H1 (cell line): ENCODE measurements around the gene TNFRSF18. TPM values are rescaled to one million over a fixed set of nuclear protein-coding genes. Genes with fewer than 3 reads are reported as not detected.

Experiments used
- CTCF ChIA-PET: fragments of 300-600 bp; sonication (Branson Sonifier 250); formaldehyde crosslinking; loops from one replicate; lab custom pipeline; 2021; ENCODE audit not compliant: partially characterized antibody; lab: Charles Lee
- POLR2A ChIA-PET: fragments of 300-600 bp; sonication (Branson Sonifier 250); formaldehyde crosslinking; loops from one replicate; lab custom pipeline; 2021; ENCODE audit warnings: inconsistent platforms; ENCODE audit not compliant: partially characterized antibody; lab: Charles Lee
- DNase-seq, 2 experiments: peaks; one replicate each; pipeline versions ENCODE4 v3.0.0 to v3.0.0-alpha.2; 2010 to 2022; ENCODE audit warnings: low spot score in 2 of 2, low read depth in 1 of 2, mixed read lengths in 1 of 2
- FAIRE-seq: peaks from 2 replicates; lab custom pipeline; 2011; peaks lifted over from hg19 to GRCh38; lab: Jason Lieb, UNC
- H2AFZ ChIP-seq: 2 replicates; pipeline ENCODE4 v1.8.1; 2012; ENCODE audit warnings: low read length, inconsistent platforms
- H2AK5ac ChIP-seq: 2 replicates; pipeline ENCODE4 v1.6.1; 2013; ENCODE audit warnings: low read depth, low read length
- H2BK120ac ChIP-seq: replicated peaks from 2 replicates; pipeline ENCODE3; 2013; ENCODE audit warnings: low read depth, low read length, inconsistent platforms
- H2BK12ac ChIP-seq: 2 replicates; pipeline ENCODE4 v1.6.1; 2013; ENCODE audit warnings: low read depth, low read length
- H2BK15ac ChIP-seq: 2 replicates; pipeline ENCODE4 v1.6.1; 2013; ENCODE audit warnings: low read length
- H2BK20ac ChIP-seq: 2 replicates; pipeline ENCODE4 v1.6.1; 2013; ENCODE audit warnings: low read length
- H2BK5ac ChIP-seq: 2 replicates; pipeline ENCODE4 v1.6.1; 2013; ENCODE audit warnings: low read depth, low read length
- H3K14ac ChIP-seq: 2 replicates; pipeline ENCODE4 v1.6.1; 2013; ENCODE audit warnings: inconsistent platforms; ENCODE audit not compliant: insufficient read length
- H3K18ac ChIP-seq: 2 replicates; pipeline ENCODE4 v1.6.1; 2013; ENCODE audit warnings: low read length; ENCODE audit errors: extremely low read depth
- H3K23ac ChIP-seq: 2 replicates; pipeline ENCODE4 v1.6.1; 2013; ENCODE audit warnings: inconsistent platforms; ENCODE audit not compliant: insufficient read length
- H3K23me2 ChIP-seq: 2 replicates; pipeline ENCODE4 v1.6.1; 2013; ENCODE audit warnings: low read depth, low read length
- H3K27ac ChIP-seq: 2 replicates; pipeline ENCODE4 v1.6.1; 2011; ENCODE audit warnings: low read depth, low read length, inconsistent platforms
- H3K27me3 ChIP-seq, 4 experiments: replicated peaks in 1 of 4; 1 replicate in 1 of 4; 2 replicates in 3 of 4; pipeline versions ENCODE4 v1.6.1 to v1.8.1; 2011 to 2013; ENCODE audit warnings: low read length in 3 of 4, mild to moderate bottlenecking in 3 of 4, inconsistent platforms in 2 of 4, mixed read lengths in 2 of 4, moderate library complexity in 1 of 4; ENCODE audit not compliant: control insufficient read depth in 3 of 4, insufficient read depth in 3 of 4; ENCODE audit errors: extremely low read depth in 1 of 4
- H3K36me3 ChIP-seq, 4 experiments: 2 replicates each; pipeline versions ENCODE4 v1.6.1 to v1.8.1; 2011 to 2013; ENCODE audit warnings: mild to moderate bottlenecking in 4 of 4, low read length in 3 of 4, moderate library complexity in 2 of 4, control low read depth in 1 of 4, inconsistent platforms in 1 of 4; ENCODE audit not compliant: insufficient read depth in 4 of 4, control insufficient read depth in 2 of 4
- H3K4ac ChIP-seq: replicated peaks from 2 replicates; pipeline ENCODE3; 2013; ENCODE audit warnings: low read length, low read depth, mixed read lengths, inconsistent platforms; ENCODE audit not compliant: insufficient read length
- H3K4me1 ChIP-seq, 4 experiments: replicated peaks in 1 of 4; 1 replicate in 1 of 4; 2 replicates in 3 of 4; pipeline versions ENCODE4 v1.6.1 to v1.8.1; 2011 to 2013; ENCODE audit warnings: low read length in 3 of 4, inconsistent platforms in 2 of 4, mixed read lengths in 1 of 4; ENCODE audit not compliant: insufficient read depth in 4 of 4, control insufficient read depth in 3 of 4
- H3K4me2 ChIP-seq, 2 experiments: 2 replicates each; pipeline versions ENCODE4 v1.6.1 to v1.8.1; 2011 to 2013; ENCODE audit warnings: low read depth in 2 of 2, low read length in 2 of 2, control low read depth in 1 of 2, inconsistent platforms in 1 of 2, mild to moderate bottlenecking in 1 of 2; ENCODE audit not compliant: insufficient read depth in 1 of 2
- H3K4me3 ChIP-seq, 4 experiments: fragments of 200-600, 300-600 bp in 1 of 4; sonication (generic), shearing (Covaris generic), sonication (Bioruptor Twin) in 1 of 4; 2 replicates each; pipeline versions ENCODE4 v1.5.1 to v1.8.1; 2011 to 2016; ENCODE audit warnings: low read length in 4 of 4, low read depth in 3 of 4, control low read depth in 2 of 4, inconsistent platforms in 2 of 4, mild to moderate bottlenecking in 2 of 4, mixed read lengths in 1 of 4, moderate library complexity in 1 of 4; ENCODE audit not compliant: insufficient read depth in 2 of 4; ENCODE audit errors: extremely low read depth in 1 of 4
- H3K56ac ChIP-seq: replicated peaks from 2 replicates; pipeline ENCODE3; 2013; ENCODE audit warnings: low read depth, mild to moderate bottlenecking, mixed read lengths, low read length, inconsistent platforms; ENCODE audit not compliant: insufficient read length
- H3K79me1 ChIP-seq: 2 replicates; pipeline ENCODE4 v1.6.1; 2013; ENCODE audit warnings: low read depth, low read length, control low read depth
- H3K79me2 ChIP-seq, 2 experiments: 2 replicates each; pipeline versions ENCODE4 v1.6.1 to v1.8.1; 2012 to 2013; ENCODE audit warnings: low read length in 2 of 2, mild to moderate bottlenecking in 2 of 2, inconsistent platforms in 1 of 2; ENCODE audit not compliant: insufficient read depth in 2 of 2, control insufficient read depth in 1 of 2
- H3K9ac ChIP-seq, 4 experiments: replicated peaks in 1 of 4; 1 replicate in 1 of 4; 2 replicates in 3 of 4; pipeline versions ENCODE4 v1.6.1 to v1.8.1; 2011 to 2013; ENCODE audit warnings: low read depth in 3 of 4, low read length in 3 of 4, control low read depth in 2 of 4, mild to moderate bottlenecking in 2 of 4, moderate library complexity in 2 of 4, inconsistent platforms in 1 of 4; ENCODE audit errors: extremely low read depth in 1 of 4
- H3K9me3 ChIP-seq, 2 experiments: 2 replicates each; pipeline versions ENCODE4 v1.6.1 to v1.8.1; 2012 to 2013; ENCODE audit warnings: mild to moderate bottlenecking in 2 of 2, moderate library complexity in 2 of 2, control low read depth in 1 of 2, inconsistent platforms in 1 of 2, low read depth in 1 of 2, low read length in 1 of 2, mixed read lengths in 1 of 2; ENCODE audit not compliant: insufficient read depth in 2 of 2
- H4K20me1 ChIP-seq, 2 experiments: replicated peaks in 1 of 2; 2 replicates each; pipeline versions ENCODE3 to v1.8.1; 2011 to 2013; ENCODE audit warnings: inconsistent platforms in 2 of 2, low read length in 2 of 2, mild to moderate bottlenecking in 1 of 2; ENCODE audit not compliant: insufficient read depth in 2 of 2, control insufficient read depth in 1 of 2
- H4K5ac ChIP-seq: 2 replicates; pipeline ENCODE4 v1.6.1; 2013; ENCODE audit warnings: low read length, low read depth, mixed read lengths, inconsistent platforms; ENCODE audit not compliant: insufficient read length
- H4K8ac ChIP-seq: 2 replicates; pipeline ENCODE4 v1.8.0; 2013; ENCODE audit warnings: mild to moderate bottlenecking, moderate library complexity, low read length, inconsistent platforms; ENCODE audit not compliant: insufficient read depth; ENCODE audit errors: extremely low read depth
- H4K91ac ChIP-seq: replicated peaks from 2 replicates; pipeline ENCODE3; 2013; ENCODE audit warnings: low read length, mixed read lengths, inconsistent platforms; ENCODE audit not compliant: insufficient read length
- EGR1 ChIP-seq: IDR thresholded peaks from 2 replicates; pipeline ENCODE4 v1.6.1; 2011; ENCODE audit warnings: low read depth, low read length, borderline replicate concordance
- FOSL1 ChIP-seq: IDR thresholded peaks from 2 replicates; pipeline ENCODE4 v1.6.1; 2011; ENCODE audit warnings: mild to moderate bottlenecking, low read depth, low read length, moderate library complexity; ENCODE audit not compliant: insufficient read depth
- KDM1A ChIP-seq: fragments of 200-600, 300-600 bp; sonication (generic); IDR thresholded peaks from 2 replicates; pipeline ENCODE4 v1.7.1; 2016; ENCODE audit warnings: mild to moderate bottlenecking, low read length, borderline replicate concordance
- TBP ChIP-seq: IDR thresholded peaks from 2 replicates; pipeline ENCODE4 v1.6.1; 2011; ENCODE audit warnings: low read depth, low read length, improper control_type of control experiment
- WGBS, 2 experiments: shearing (Covaris generic) in 1 of 2; methylation state at CpG; one replicate each; pipeline versions ENCODE4 v1.1.6 to v1.1.7; 2013 to 2015; ENCODE audit warnings: low lambda C conversion rate in 2 of 2, mixed read lengths in 2 of 2, inconsistent platforms in 1 of 2, low coverage in 1 of 2, missing lambda C conversion rate in 1 of 2; ENCODE audit not compliant: insufficient replicate concordance in 2 of 2, insufficient coverage in 1 of 2, insufficient read length in 1 of 2; ENCODE audit errors: extremely low coverage in 1 of 2, missing lambda C conversion rate in 1 of 2; 5-methylcytosine and 5-hydroxymethylcytosine counted together
- polyA plus RNA-seq, 7 experiments: library from polyadenylated mRNA; depleted of rRNA in 3 of 7; stranded (reverse) in 5 of 7; unstranded in 2 of 7; fragments of >200 nt in 5 of 7; fragments of 200-250 nt in 2 of 7; gene quantifications; 1 replicate in 5 of 7; 2 replicates in 1 of 7; 4 replicates in 1 of 7; pipeline versions ENCODE4 v1.2.1 to v1.2.3, GENCODE V29; 2011 to 2013; ENCODE audit warnings: missing spikeins in 2 of 7, mixed read lengths in 2 of 7
- total RNA-seq: library from RNA; stranded (reverse); fragmentation: NEBNext Ultra II Directional; extraction: Animal tissue kit (Norgen Biotek cat#: 25700); gene quantifications from 2 replicates; pipeline ENCODE4 v1.2.1, GENCODE V29; 2021

TNFRSF18 gene
- total and polyA plus RNA-seq, 2 of the 8 experiments (the other 6 are each of a cell fraction or from before 2014, with no cell fraction given) = 1.5 to 2.5 TPM

GRCh38 chr1:1228596-1229321, 22.4 kb upstream of the TNFRSF18 start:
- Histone ChIP-seq H3K36me3 (peaks cover 2 to 22% (median 6%) of the 10 kb centered on the region in 4 experiments; a peak in 6 of 8 replicates), H3K18ac (no peak overlapping the region), H3K79me2 (peaks cover 6 to 44% of the 10 kb centered on the region in 2 experiments; a peak in 3 of 4 replicates), H4K20me1 (peaks cover 5 to 28% of the 10 kb centered on the region in 2 experiments), H2BK15ac (no peak overlapping the region), H3K9ac (no peak overlapping the region), H3K27me3 (no peaks in the 10 kb centered on the region; a peak in 1 of 7 replicates), H3K23me2 (peaks cover 7% of the 10 kb centered on the region), H2BK20ac (no peak overlapping the region), H3K4me1 (peaks cover 0 to 6% (median under 1%) of the 10 kb centered on the region in 4 experiments; a peak in 4 of 7 replicates), H3K79me1 (peaks cover 41% of the 10 kb centered on the region), H2BK5ac (no peak overlapping the region), H2BK12ac (no peak overlapping the region), H2BK120ac (no peak overlapping the region), H3K14ac (no peak overlapping the region), H3K27ac (no peak overlapping the region), H3K9me3 (peaks cover 0 to 9% of the 10 kb centered on the region in 2 experiments; a peak in 2 of 4 replicates), H4K91ac (no peak overlapping the region), H3K4me2 (no peak overlapping the region), H4K5ac (no peak overlapping the region), H4K8ac (no peak overlapping the region), H2AFZ (no peak overlapping the region), H3K4me3 (no peak overlapping the region), H3K23ac (no peak overlapping the region), H3K56ac (no peak overlapping the region), H2AK5ac (no peak overlapping the region), H3K4ac (no peak overlapping the region)
- FAIRE-seq (no peak), DNase-seq (no peak)
- ChIA-PET CTCF (interaction anchor here (0.6 to 6.2 kb wide), 9 partner anchors 10 to 277 kb away, joined by 3 to 28 read pairs (median 3); no protein-coding TSS in a partner anchor), POLR2A (interaction anchor here (1.1 kb wide), 1 partner anchor 8 kb away, joined by 3 read pairs; no protein-coding TSS in a partner anchor)
- WGBS, 2 experiments = 94% methylated on average over 28 of the region's 28 CpGs; no CpG with 5 or more reads in 1 of the 2 experiments
- TF ChIP-seq KDM1A = no peak
- 0 out of 2 replicates have a peak, but pooled peaks have one; percentile 72 for TF ChIP-seq FOSL1
- TF ChIP-seq EGR1 = peak; percentile 98
- no peak for TF ChIP-seq TBP
